CD4-positive, alpha-beta T cell treated with Interleukin-4 for 1 hour (primary cell): Measurements from ENCODE around the gene ROCK2.

ENCODE experiments used
- DNase-seq, 2 donors: peaks; one replicate each; pipeline ENCODE4 v3.0.0-alpha.2; 2020 to 2022

The ROCK2 gene

DNA sequence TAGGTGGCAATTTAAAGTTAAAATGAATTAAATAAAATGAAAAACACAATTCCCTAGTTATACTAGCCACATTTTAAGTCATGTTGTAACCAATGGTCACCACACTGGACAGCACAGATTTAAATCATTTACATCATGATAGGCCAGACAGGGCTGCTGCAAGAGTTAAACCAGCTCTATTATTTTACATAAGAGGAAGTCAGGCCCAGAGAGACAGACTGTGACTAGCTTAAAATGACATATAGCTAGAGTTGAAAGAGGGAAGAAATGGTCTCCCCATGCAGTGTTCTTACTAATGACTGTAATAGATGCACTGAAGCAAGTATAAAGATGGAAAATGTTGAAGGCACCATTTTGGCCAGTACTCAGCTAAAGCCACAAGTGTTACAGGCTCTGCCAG lies 119.5 kb downstream of the ROCK2 start:
- no peak for DNase-seq

DNA sequence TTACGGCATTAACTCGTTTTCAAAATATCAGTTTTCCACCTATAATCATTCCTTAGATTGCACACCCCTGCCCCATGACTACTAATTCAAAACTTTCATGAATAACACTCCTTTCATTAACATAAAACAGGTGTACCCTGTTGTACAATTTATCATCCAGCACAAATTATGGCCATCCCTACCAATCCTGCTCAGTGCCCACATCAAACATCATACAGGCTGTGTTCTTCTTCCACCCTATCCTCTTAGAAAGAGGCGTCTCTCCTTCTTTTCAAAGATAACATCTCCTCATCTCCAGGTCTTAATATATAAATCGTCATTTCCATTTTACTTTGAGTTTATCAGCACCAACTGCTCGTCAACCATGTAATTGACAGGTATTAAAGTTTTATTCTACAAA lies 121.6 kb downstream of the ROCK2 start:
- DNase-seq: no peak

DNA sequence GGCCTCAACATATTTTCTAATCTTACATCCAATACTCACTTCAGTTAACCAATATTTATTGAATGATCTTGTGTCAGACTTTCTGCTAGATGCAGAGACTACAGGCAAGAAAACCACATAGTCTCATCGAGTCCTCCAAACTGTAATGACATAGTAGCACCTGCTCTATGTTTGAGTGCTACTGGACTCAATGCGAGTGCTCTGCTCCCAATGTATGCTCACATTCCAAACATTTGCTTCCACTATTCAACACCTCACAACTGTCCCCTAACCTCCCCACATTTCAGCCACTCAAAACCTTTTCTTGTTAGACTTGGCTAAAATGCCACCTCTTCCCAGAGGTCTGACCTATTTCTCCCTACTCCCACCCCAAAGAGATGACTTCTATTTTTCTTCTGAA lies 124.0 kb downstream of the ROCK2 start:
- DNase-seq: no peak

DNA sequence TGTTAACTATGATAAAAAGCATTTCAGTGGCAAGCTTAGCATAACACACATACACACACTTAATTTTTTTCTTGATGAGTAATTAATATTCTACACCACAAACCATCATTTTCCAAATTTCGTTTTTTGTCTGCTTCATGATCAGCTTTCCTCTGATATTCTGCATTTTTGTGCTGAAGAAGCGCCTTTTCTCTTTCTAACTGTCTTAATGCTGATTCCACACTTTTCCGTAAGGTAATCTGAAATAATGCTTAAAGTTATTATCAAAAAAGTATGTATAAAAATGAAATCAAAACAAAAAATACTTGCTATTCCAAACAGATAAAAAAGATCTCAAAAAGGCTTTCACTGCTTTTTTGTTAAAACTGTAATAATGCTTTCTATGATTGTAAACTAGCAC lies 129.0 kb downstream of the ROCK2 start:
- DNase-seq: no peak

DNA sequence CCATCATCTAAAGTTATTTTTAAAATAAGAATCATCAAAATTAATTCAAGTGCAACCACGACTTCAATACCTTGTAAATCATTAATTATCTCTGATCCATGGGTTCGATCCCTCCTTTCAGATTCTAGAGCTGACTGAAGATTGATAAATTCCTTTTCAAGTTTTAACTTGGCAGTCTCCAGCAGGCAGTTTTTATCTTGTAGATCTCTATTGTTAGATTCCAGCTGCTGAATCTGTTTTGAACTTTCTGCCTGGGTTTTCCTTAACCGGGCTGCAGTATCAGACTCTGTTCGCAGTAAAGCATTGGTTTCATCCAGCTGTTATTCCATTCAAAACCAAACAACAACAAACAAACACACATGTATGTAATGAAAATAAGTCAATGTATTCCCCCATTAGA lies 129.7 kb downstream of the ROCK2 start:
- DNase-seq: no peak

DNA sequence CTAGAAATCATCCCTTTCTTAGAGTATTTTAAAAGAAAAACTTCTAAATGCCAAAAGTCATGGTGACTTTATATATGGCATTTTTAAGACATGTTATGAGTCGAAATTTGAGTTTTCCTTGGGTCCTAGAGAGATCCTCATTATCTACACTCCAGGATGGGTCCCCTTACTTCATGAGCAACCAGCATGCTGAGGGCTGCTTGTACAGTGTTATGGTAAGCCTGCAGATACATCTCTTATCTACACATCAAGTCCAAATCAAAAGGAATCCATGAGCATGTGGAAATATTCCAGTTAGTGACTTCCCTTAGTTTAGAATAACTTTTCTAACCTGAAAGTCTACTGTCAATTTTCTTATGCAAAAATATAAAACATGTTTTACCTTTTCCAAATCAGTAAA lies 130.5 kb downstream of the ROCK2 start:
- no peak for DNase-seq

DNA sequence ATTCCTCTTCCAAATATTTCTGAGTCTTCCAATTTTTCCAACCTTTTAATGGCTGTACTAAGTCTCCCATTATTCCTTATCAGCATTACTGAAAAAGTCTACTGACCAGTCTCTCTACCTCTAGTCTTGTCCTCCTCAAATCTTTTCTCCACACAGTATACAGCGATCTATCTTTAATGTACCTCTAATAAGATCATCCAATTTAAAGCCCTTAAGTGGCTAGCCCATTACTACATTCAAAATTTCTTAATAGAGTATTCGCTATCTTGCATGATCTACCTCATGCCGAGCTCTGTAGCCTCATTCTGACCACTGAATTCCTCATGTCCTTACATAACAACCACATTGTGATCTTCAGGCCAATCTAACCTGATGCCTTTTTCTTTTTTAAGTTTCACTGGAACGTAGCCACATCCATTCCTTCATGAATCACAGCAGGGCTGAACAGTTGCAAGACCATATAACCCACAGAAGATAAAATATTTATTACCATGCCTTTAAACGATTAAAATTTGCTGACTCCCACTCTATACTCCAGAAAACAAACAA lies 131.3 kb downstream of the ROCK2 start:
- no peak for DNase-seq

DNA sequence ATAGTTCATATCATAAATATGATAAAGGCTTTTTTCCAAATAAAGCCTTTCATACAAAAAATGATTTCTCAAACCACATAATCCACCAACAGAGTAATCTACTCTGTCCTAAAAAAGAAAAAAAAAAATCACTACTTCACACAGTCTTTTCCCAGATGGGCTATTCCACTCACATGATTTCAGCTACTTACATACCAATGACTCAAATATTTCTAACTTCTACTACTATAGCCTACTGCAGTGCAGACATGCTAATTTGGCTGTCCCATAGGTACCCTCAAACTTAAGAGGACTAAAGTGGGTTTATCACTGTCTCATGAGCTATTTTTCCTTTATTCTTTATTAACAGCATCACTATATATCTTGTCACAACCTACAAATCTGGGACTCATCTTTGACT lies 131.8 kb downstream of the ROCK2 start:
- no peak for DNase-seq

DNA sequence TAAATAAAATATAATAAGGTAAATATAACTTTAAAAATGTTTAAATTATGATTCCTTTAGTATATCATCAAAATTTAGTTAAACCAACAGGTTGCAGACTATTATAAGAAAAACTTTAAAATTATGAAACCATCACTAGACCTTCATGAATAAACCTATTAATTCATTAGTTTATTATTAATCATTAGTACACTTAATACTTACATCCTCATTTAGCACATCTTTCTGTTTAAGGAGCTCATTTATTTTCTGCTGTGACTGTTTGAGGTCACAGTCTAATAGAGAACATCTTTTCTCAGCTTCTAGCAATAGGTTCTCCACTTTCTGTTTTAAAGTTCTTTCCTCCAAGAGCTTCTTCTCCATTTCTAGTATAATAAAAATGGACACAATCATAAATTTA lies 136.4 kb downstream of the ROCK2 start:
- no peak for DNase-seq

DNA sequence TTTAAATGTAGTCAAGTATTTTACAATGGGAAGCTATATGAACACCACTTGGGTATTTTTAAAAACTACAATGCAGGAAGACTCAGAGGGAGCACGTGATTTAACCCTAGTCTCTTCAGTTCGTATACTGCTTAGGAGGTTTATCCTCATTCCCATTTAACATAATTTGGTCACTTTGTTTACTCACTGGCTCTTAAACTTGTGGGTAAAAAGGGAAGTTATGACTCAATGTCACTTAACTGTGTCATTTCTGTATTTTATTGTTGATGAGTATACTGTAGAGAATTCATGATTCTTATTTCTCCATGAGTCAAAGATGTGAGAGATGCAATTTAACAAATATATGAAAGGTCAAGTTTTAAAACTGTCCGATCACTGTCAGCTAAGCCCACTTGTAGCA lies 141.0 kb downstream of the ROCK2 start:
- no peak for DNase-seq

DNA sequence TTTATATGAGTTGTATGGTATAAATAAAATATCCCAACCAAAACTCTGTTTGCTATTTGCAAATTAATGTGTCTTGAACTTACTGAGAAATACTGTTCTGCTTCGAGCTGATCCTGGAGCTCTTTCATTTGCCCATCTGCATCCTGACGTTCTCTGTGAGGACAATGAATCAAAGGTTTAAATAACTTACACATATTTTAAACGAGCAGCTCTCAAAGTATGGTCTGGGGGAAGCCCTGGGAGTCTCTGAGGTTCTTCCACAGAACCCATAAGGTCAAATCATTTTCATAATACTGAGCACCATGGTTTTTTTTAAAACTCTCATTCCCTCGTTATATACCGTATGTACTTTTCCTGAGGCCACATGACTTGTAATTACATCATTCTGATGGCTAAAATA lies 142.5 kb downstream of the ROCK2 start:
- DNase-seq: no peak

DNA sequence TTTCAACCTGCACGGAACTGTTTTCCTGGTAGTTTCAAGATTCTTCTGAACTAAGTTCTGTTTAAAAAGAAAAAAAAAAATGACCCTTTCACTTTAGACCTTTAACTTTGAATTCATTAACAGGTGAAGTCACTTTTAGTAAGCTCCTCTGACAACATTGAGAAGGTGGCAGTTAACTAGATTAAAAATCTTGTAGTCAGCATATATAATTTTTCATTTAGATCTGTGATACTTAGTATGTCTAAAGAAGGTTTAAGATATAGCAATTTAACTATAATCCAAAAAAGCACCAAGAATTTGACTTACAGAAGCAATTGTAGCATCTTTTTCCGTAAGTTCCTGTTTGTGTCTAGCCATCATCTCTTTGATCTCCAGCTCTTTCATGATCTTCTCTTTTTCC lies 143.8 kb downstream of the ROCK2 start:
- no peak for DNase-seq

DNA sequence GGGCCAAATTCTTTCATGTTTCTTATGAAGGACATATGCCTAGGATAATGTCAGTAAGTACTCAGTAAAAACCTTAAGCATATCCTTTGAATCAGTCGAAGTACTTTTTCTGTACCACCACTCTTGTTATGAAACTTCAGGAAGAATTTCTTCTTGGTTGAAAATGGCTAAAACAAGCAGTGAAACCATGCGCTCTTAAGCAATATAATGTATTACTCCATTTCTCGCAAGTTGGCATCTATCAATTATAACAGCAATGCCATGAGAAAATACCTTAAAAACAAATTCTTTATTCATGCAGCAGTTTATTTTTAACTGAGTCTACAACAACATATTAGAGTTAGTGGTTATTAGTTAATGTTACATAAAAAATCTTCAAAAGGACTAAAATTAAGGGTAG lies 148.2 kb downstream of the ROCK2 start:
- DNase-seq: no peak

DNA sequence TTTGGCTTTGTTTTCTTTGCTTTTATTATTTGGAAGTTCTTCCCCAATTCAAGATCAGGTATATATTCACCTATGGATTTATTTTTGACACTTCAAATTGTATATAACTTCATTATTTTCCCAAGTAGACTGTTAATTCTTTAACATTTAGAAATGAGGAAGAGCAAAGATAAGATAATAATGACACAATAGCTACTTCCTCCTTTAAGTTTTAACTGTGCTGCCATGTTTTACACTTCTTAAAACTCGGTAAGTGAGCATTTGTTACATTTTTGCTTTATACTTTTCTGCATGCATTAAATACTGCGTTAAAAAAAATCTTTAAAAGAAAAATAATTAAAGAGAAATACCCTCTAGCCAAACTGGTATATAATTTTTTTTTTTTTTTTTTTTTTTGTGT lies 156.7 kb downstream of the ROCK2 start:
- no peak for DNase-seq

DNA sequence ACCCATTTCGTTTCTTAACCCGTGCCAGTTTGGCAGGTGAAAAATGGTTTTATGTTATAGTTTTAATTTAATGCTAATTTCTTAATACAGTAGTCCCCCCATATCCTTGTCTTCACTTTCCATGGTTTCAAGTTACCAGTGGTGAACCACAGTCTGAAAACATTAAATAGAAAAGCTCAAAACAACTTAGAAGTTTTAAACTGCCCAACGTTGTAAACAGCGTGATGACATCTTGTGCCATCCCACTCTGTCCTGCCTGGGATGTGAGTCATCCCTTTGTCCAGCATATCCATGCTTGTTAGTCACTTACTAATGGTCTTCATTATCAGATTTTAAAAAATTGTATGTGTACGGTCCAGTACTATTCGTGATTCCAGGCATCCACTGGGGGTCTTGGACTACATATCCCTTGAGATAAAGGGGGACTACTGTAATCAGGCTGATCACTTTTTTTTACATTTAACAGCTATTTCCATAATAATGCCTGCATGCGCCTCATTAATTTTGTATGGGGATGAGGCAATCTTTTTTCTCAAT lies 157.3 kb downstream of the ROCK2 start:
- no peak for DNase-seq

DNA sequence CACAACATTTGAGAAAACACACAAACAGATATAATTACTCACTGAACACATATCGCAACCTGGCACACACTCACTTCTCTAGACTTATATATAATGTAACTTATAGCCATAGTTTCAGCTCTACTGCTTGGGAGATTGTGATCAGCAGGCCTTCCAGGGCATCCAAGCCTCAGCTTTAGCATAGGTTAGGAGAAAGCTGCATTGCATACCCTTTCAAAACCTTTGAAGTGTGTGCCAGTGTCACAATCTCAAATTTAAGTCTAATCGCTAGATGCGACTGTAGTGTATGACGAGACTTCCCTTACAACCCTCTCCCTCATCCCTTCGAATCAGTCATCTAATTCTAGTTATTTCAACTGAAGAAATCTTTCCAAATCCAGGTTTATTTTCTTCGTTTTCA lies 158.3 kb downstream of the ROCK2 start:
- DNase-seq: no peak

DNA sequence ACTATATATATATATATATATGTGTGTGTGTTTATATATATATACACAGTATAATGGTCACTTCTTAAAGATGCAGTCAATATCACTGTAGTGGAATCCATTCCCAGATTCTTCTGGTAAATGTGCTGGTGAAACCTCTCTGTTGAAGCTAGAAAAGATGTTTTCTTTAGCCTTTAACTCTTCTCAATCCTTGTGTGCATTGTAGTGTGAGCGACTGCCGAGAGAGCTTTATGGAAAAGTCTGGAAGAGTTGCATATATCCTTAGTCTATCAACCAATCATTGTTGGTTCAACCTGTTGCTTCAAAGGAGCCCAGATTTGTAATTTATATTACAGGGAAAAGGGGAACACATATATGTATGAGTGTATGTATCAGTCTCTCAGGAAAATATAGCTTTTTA lies 161.5 kb downstream of the ROCK2 start:
- no peak for DNase-seq

DNA sequence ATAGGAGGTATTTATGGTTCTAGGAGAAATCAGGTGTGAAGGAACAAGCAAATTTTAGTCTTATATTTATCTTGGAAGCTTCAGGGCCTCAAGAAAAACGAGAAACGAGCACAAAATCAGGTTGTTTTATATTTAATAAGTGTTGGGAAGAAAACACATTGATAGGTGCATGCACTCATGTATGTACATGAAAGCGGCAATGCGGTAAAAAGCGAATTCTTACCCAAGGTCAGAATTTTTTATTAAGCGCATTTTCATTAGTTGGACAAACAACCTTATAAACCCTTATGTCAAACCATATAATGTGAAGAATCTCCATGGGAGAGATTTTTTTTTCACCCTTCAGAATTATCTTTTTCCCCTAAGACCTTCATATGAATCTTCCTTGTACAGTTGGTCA lies 163.8 kb downstream of the ROCK2 start:
- DNase-seq: no peak

DNA sequence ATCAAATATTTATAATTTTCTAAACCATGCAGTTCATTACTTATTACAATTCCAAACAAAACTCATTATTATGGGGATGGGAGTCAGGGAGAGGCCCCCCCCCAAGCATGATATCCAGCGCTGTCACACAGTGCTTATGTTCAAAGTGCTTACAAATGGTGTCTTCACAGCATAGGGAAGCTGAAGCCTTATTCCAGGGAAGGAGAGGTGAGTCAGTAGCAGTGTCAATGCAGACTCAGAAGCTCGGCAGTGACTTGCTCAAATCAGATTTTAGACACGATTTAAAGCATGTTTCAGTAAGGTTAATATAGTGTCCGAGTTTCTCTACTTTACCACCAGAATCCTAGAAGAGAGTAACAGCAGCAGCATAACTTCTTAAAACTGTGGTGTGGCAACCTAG lies 164.5 kb downstream of the ROCK2 start:
- no peak for DNase-seq

DNA sequence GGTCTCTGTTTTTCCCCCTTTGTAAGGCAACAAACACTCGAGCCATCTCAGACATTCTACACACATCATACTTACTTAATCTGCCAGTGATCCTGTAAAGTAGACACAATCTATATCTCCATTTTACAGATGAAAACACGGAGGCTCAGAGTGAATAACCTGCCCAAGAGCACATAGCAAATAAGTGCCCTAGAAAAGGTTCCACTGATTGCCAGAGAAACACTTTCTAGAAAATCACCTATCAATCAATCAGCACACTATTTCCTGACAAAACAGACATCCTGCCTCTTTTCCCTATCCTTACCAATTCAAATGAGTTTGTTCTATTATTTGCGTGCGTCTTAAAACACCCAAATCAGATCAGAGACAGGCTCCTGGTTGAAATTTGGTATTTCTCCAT lies 165.2 kb downstream of the ROCK2 start:
- no peak for DNase-seq

DNA sequence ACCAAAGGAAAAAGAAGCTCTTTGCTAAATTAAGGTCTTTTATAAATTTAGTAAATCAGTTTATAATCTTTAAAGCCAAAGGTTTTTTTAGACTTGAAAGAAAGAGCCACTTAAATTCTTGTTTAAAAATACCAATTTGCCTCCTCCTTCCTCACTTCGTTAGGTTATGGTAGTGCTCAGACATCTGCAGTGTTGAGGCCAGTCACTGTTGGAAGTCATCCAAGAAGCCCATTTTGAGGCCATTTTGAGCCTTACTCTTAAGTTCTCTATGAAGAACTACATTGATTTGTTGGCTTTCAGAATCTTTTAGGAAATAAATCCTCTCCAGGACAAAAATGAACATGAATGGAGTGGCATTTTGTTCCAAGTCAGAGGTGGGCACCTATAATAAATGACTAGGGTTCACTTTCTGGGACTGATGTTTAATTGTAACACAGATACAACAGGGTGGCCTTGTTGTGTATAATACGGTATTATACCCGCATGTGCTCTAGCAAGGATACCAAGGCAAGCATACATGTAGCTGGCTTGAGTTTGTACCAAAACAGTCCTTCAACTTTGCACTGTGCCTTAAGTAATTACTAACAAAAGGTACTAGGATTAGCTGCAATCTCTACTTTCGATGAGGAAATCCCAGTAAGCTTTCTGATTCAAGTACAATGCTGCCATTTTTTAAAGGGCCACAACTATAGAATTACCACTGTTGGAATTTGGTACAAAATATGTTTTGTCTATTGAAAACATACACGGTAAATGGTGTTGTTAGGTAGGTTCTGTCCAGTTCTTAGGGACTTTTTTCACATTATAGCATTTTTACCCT lies 166.4 kb downstream of the ROCK2 start:
- DNase-seq: no peak

DNA sequence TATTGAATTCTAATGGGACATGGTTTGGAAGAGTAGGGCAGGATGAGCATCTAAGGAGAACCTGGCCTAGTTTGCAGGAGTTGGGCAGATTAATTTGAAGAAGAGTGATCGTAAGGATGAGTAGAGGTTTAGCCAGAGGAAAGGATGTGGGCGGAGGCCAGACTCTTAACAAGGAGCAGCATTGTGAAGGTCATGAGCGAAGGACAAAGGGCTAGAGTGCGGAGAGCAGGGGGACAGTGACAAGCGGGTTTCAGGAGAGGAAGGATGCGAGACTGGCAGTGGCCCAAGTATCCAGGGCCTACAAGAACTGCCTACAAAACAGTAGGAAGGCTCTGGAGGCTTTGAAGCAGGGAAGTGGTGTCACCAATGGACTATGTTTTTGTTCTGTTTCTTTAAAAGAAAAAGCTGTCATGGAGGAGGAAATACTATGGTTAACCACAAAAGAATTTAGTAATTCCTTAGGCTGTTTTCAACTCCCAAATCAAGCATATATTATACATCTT lies 169.1 kb downstream of the ROCK2 start:
- DNase-seq: no peak

DNA sequence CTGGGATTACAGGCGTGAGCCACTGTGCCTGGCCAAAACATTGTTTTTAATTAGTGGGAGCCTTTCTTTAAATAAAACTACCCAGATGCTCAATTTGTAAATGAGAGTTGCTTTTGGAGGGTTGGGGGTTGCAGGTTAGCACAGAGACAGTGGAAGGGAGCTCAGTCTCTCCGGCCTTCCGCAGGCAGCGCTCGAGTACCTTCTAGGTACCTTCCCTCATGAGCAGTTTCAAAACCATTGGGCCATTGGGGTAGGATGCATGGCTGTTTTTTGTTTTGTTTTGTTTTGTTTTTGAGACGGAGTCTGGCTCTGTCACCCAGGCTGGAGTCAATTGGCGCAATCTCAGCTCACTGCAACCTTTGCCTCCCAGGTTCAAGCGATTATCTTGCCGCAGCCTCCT lies 170.2 kb downstream of the ROCK2 start:
- DNase-seq: no peak

DNA sequence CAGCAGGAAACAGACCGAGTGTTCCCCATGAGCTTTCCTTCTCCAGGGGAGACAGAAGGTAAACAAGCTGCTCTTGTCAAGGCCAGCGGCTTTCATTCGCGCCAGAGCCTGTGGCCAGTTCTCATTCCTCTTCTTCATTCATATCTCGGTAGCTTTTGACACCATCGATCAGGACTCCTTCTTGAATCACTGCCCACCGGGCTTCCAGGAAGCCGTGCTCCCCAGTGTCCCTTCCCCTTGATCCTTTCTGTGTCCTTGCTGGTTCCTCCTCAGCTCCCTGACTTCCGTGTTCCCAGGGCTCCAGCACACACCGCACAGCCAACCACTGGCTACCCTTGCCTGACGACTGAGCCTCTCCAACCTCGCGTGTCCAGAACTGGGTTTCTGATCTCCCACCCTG lies 175.1 kb downstream of the ROCK2 start:
- DNase-seq: no peak

DNA sequence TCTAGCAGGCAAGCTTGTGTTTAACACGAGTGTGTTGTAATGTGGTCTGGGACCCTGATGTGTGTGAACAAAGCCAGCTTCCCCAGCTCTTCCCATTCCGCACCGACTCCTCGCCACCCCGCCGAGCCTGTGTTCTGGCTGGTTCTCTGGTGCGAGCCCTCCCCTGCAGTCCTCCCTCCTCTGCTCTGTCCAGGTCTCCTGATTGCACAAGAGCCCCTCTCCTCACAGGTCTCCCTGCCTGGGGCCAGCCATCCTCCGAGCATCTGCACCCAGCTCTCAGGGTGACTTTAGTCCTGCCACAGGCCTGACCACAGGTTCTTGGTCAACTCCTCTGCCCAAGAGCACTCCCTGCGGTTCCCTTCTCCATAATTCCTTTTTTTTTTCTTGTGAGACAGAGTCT lies 175.9 kb downstream of the ROCK2 start:
- no peak for DNase-seq
